ENCODE results near the gene CD164. TPM values are rescaled to one million over a fixed set of nuclear protein-coding genes. Genes with fewer than 3 reads are reported as not detected.

The CD164 gene
- polyA plus RNA-seq, 1 donor (not counting 4 experiments of a cell fraction or from before 2014, with no cell fraction given): 244 TPM

- no peak overlapping the region for H3K27ac ChIP-seq (ENCODE audit: control insufficient read depth, insufficient read depth, low read length)
Measured at GRCh38 chr6:109379711-109380110, 2.6 kb downstream of the CD164 start.

GRCh38 chr6:109377717-109378116 is 4.5 kb downstream of the CD164 start:
- H3K79me2 ChIP-seq (ENCODE audit: control insufficient read depth, insufficient read depth, low read length): peaks cover 60% of the 10 kb centered on the region
- no peak overlapping the region for H3K4me2 ChIP-seq (ENCODE audit: control insufficient read depth, extremely low read depth, insufficient read depth, low read depth, low read length)
- no peak overlapping the region for H3K4me3 ChIP-seq (ENCODE audit: control insufficient read depth in 2 of 3, extremely low read depth in 1 of 3, insufficient read depth in 2 of 3, low read depth in 1 of 3, low read length in 3 of 3)
- no peak overlapping the region for H3K27ac ChIP-seq (ENCODE audit: control insufficient read depth, insufficient read depth, low read length)
- H2AFZ ChIP-seq (ENCODE audit: control insufficient read depth, low read length): no peak overlapping the region
- FAIRE-seq (no peak), DNase-seq (ENCODE audit: low read depth, low spot score) (no peak)
- TF ChIP-seq CTCF (optimal IDR thresholded peaks at IDR 0.05 in 1 of 3, IDR thresholded peaks at IDR 0.05 in 1 of 3, conservative IDR thresholded peaks at IDR 0.05 in 1 of 3; ENCODE audit: extremely low read depth in 1 of 3, insufficient read depth in 2 of 3, low read length in 3 of 3) (no peak), EZH2 (IDR thresholded peaks at IDR 0.05; ENCODE audit: low read length) (no peak)
- no peak overlapping the region for H3K9ac ChIP-seq (ENCODE audit: control insufficient read depth, extremely low read depth, insufficient read depth, low read length)
- dilution Hi-C loops (cut with MboI; ENCODE audit: extremely low pct_ligation_motif_present, low sequenced_read_pairs): no loop called here
- H3K27me3 ChIP-seq (ENCODE audit: control insufficient read depth, extremely low read depth, insufficient read depth, low read length): no peaks in the 10 kb centered on the region
- no peaks in the 10 kb centered on the region for H3K9me1 ChIP-seq (ENCODE audit: control insufficient read depth, extremely low read depth, insufficient read depth, low read length)
- H3K9me3 ChIP-seq (ENCODE audit: control insufficient read depth, low read depth, low read length): no peaks in the 10 kb centered on the region
- peaks cover 13% of the 10 kb centered on the region for H3K4me1 ChIP-seq (ENCODE audit: control insufficient read depth, extremely low read depth, insufficient read depth, low read length)
- H3K36me3 ChIP-seq (ENCODE audit: control insufficient read depth in 2 of 2, extremely low read depth in 1 of 2, insufficient read depth in 2 of 2, low read length in 2 of 2): peaks cover 14 to 30% of the 10 kb centered on the region in 2 experiments
- peaks cover 11% of the 10 kb centered on the region for H4K20me1 ChIP-seq (ENCODE audit: control insufficient read depth, extremely low read depth, insufficient read depth, low read length)

More at GRCh38 chr6:109379711-109380110, 2.6 kb downstream of the CD164 start:
- dilution Hi-C loops (cut with MboI; ENCODE audit: extremely low pct_ligation_motif_present, low sequenced_read_pairs): no loop called here
- Histone ChIP-seq H3K9ac (ENCODE audit: control insufficient read depth, extremely low read depth, insufficient read depth, low read length) (peak overlapping the region; percentile 95), H3K4me2 (ENCODE audit: control insufficient read depth, extremely low read depth, insufficient read depth, low read depth, low read length) (peak overlapping the region; percentile 69), H3K36me3 (ENCODE audit: control insufficient read depth in 2 of 2, extremely low read depth in 1 of 2, insufficient read depth in 2 of 2, low read length in 2 of 2) (peaks cover 5 to 18% of the 10 kb centered on the region in 2 experiments), H3K4me3 (ENCODE audit: control insufficient read depth in 2 of 3, extremely low read depth in 1 of 3, insufficient read depth in 2 of 3, low read depth in 1 of 3, low read length in 3 of 3) (peak overlapping the region; percentile 60 to 78 (median 71)), H3K4me1 (ENCODE audit: control insufficient read depth, extremely low read depth, insufficient read depth, low read length) (peaks cover 27% of the 10 kb centered on the region), H2AFZ (ENCODE audit: control insufficient read depth, low read length) (no peak overlapping the region), H3K9me1 (ENCODE audit: control insufficient read depth, extremely low read depth, insufficient read depth, low read length) (no peaks in the 10 kb centered on the region), H3K9me3 (ENCODE audit: control insufficient read depth, low read depth, low read length) (no peaks in the 10 kb centered on the region), H4K20me1 (ENCODE audit: control insufficient read depth, extremely low read depth, insufficient read depth, low read length) (peaks cover 11% of the 10 kb centered on the region), H3K79me2 (ENCODE audit: control insufficient read depth, insufficient read depth, low read length) (peaks cover 51% of the 10 kb centered on the region), H3K27me3 (ENCODE audit: control insufficient read depth, extremely low read depth, insufficient read depth, low read length) (no peaks in the 10 kb centered on the region)
- TF ChIP-seq CTCF (optimal IDR thresholded peaks at IDR 0.05 in 1 of 3, IDR thresholded peaks at IDR 0.05 in 1 of 3, conservative IDR thresholded peaks at IDR 0.05 in 1 of 3; ENCODE audit: extremely low read depth in 1 of 3, insufficient read depth in 2 of 3, low read length in 3 of 3) (no peak), EZH2 (IDR thresholded peaks at IDR 0.05; ENCODE audit: low read length) (no peak)
- FAIRE-seq: no peak
- DNase-seq (ENCODE audit: low read depth, low spot score): no peak

All from keratinocyte (primary cell).